ENCODE results near the gene ING4.

The ING4 gene

DNA sequence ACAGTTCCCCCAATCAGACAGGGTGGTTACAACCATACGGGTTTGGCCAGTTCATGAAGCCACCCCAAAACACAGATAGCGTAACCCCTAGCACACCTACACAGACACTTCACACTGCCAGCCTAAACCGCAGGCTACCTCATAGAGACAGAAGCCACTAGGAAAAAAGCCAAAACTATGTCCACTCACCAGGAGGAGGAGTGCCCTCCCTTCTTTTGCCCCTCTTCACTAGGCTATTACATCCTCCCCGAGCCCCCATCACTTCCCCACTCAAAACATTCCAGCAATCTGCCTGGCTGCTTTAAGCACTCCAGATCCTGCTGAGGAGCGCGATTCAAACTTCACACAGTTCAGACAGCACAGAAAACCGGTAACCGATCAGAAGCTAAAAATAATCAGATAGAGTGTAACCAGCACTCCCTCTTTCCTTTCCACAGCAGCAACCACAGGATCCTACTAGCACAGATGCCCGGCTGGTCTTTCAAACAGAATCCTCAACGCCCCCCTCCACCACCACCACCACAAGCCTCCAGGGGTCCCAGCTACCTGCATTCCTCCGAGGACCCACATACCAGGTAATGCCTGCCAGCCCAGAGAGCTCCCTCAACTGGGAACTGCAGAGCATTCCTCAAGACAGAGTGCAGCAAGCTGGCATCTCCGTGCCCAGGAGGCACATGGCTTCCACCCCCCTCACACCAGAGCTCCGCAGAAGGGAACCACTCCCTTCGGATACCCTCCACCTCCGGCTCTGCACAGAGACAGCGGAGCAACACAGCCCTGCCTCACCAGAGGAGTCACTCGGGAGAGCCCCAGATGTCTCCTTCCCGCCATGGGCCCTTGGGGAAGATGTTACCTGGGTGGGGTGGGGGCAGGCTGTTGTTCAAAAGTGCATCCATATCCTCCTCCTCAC is 57.2 kb downstream of the ING4 start:
- DNase-seq, result no peak

DNA sequence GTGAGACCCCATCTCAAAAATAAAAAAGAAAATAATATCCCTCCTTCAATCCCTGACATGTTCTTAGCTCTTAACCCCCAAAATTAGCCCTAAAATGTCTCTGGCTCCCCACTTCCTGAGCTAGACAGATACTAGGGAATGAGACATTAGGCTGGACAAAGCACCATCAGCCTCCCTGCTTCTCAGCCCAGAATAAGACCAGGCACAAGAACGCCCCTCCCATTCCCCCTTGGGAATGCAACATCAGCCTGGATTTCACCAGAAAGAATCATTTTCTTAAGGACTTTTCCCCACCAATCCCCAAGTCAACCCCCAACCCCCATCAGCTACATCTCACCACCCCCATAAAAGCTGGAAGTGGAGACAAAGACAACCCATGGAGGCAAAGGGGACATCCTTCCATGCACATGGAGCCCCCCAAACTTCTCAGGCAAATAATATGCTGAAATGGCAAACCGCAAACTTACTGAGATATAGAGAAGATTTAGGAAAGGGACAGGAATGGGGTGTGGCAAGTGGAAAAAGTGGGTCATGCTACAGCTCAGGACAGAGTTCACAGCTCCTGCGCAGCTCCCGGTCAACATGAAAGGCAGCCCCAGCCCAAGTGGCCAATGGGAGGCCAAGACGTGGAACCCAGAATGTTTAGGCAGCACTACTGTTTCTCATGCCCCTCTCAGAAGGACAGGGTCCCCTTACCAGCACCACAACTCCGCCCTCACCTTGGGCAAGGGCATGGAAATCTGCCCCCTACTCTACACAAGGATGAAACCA is 58.5 kb downstream of the ING4 start:
- DNase-seq, result no peak

DNA sequence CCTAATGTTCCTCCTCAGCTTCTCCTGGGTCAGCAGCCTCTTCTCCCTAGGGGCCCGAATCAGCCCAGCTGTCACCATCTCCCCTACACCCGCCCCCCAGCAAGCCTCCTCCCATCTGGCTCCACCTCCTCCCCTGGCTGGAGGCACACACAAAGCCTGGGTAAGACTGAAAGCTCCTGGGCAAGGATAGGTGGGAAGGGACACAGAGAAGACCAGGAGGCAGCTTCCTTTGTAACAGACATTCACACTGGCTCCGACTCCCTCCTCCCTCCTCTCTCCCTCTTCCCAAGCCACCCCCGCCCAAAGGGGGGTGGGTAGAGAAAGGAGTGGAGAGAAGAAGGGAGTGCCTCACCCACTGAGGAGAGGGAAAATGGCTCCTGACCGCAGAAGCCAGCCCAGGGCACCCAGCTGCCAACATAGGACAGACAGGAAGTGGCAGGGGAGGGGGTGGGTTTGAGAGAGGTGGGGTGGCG is 59.8 kb downstream of the ING4 start:
- DNase-seq, result no peak

DNA sequence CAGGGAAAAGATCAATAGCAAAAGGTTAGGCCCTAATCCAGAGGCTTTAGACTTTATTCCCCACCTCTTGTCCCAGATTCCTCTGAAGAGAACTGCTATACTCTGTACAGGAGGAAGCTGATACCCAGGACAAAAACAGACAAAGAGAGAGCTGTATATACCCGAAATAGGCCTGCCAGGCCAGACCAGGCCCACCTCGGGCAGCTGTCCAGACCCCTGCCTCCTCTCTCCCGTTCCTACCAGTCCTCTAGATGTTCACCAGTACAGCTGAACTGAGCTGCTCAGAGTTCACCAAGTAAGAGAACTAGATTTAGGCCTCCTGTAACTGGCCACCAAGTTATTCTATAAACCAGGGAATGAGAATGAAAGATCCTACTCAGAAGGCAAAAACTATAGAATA is 60.4 kb downstream of the ING4 start:
- DNase-seq, result no peak
